ENCODE measurements around the gene SHE. TPM values are rescaled to one million over a fixed set of nuclear protein-coding genes. Genes with fewer than 3 reads are reported as not detected.

SHE gene
- total and polyA plus RNA-seq, 2 of the 8 experiments (the other 6 are each of a cell fraction or from before 2014, with no cell fraction given) = 0.44 to 0.45 TPM

- Histone ChIP-seq H3K79me2 (ENCODE audit: control insufficient read depth in 1 of 2, insufficient read depth in 2 of 2, low read length in 2 of 2) (no peaks in the 10 kb centered on the region), H3K4ac (replicated peaks; ENCODE audit: insufficient read length, low read depth, low read length) (no peak overlapping the region), H2AFZ (ENCODE audit: low read length) (no peak overlapping the region), H3K56ac (replicated peaks; ENCODE audit: insufficient read length, low read depth, low read length) (no peak overlapping the region), H4K91ac (replicated peaks; ENCODE audit: insufficient read length, low read length) (no peak overlapping the region), H3K27ac (ENCODE audit: low read depth, low read length) (no peak overlapping the region), H3K4me3 (ENCODE audit: extremely low read depth in 1 of 4, insufficient read depth in 2 of 4, low read depth in 3 of 4, low read length in 4 of 4) (no peak overlapping the region), H3K23me2 (ENCODE audit: low read depth, low read length) (no peaks in the 10 kb centered on the region), H3K9ac (replicated peaks in 1 of 4; ENCODE audit: extremely low read depth in 1 of 4, low read depth in 3 of 4, low read length in 3 of 4) (no peak overlapping the region), H3K4me2 (ENCODE audit: insufficient read depth in 1 of 2, low read depth in 2 of 2, low read length in 2 of 2) (no peak overlapping the region), H2AK5ac (ENCODE audit: low read depth, low read length) (no peak overlapping the region), H2BK5ac (ENCODE audit: low read depth, low read length) (0 out of 2 replicates have a peak overlapping the region, but pooled peaks have one; percentile 7), H3K27me3 (replicated peaks in 1 of 4; ENCODE audit: control insufficient read depth in 3 of 4, extremely low read depth in 1 of 4, insufficient read depth in 3 of 4, low read length in 3 of 4) (no peaks in the 10 kb centered on the region), H2BK12ac (ENCODE audit: low read depth, low read length) (no peak overlapping the region), H4K5ac (ENCODE audit: insufficient read length, low read depth, low read length) (no peak overlapping the region), H3K36me3 (ENCODE audit: control insufficient read depth in 2 of 4, insufficient read depth in 4 of 4, low read length in 3 of 4) (peaks cover 14 to 37% (median 23%) of the 10 kb centered on the region in 4 experiments), H3K9me3 (ENCODE audit: insufficient read depth in 2 of 2, low read depth in 1 of 2, low read length in 1 of 2) (no peaks in the 10 kb centered on the region), H3K18ac (ENCODE audit: extremely low read depth, low read length) (no peak overlapping the region), H2BK15ac (ENCODE audit: low read length) (no peak overlapping the region), H3K23ac (ENCODE audit: insufficient read length) (no peak overlapping the region), H2BK20ac (ENCODE audit: low read length) (no peak overlapping the region), H3K79me1 (ENCODE audit: low read depth, low read length) (no peaks in the 10 kb centered on the region), H4K8ac (ENCODE audit: extremely low read depth, insufficient read depth, low read length) (no peak overlapping the region), H2BK120ac (replicated peaks; ENCODE audit: low read depth, low read length) (no peak overlapping the region), H3K14ac (ENCODE audit: insufficient read length) (no peak overlapping the region), H3K4me1 (replicated peaks in 1 of 4; ENCODE audit: control insufficient read depth in 3 of 4, insufficient read depth in 4 of 4, low read length in 3 of 4) (no peaks in the 10 kb centered on the region), H4K20me1 (replicated peaks in 1 of 2; ENCODE audit: control insufficient read depth in 1 of 2, insufficient read depth in 2 of 2, low read length in 2 of 2) (peaks cover under 1 to 14% of the 10 kb centered on the region in 2 experiments)
- POLR2A ChIA-PET (ENCODE audit: partially characterized antibody) = interaction anchor here (0.9 to 1.0 kb wide), 2 partner anchors 10 to 13 kb away, joined by 3 read pairs; no protein-coding TSS in a partner anchor
- DNase-seq (ENCODE audit: low read depth in 1 of 2, low spot score in 2 of 2) = no peak
- TF ChIP-seq POLR2A (IDR thresholded peaks at IDR 0.05; ENCODE audit: control extremely low read depth in 1 of 2, low read depth in 2 of 2, low read length in 2 of 2) = no peak
- no peak for TF ChIP-seq YY1 (IDR thresholded peaks at IDR 0.05; ENCODE audit: low read depth, low read length)
- FAIRE-seq = no peak
- WGBS, 2 experiments (ENCODE audit: extremely low coverage in 1 of 2, insufficient coverage in 1 of 2, insufficient read length in 1 of 2, insufficient replicate concordance in 2 of 2, low coverage in 1 of 2, low lambda C conversion rate in 2 of 2, missing lambda C conversion rate in 1 of 2) = 82% methylated on average over 11 of the region's 11 CpGs; no CpG with 5 or more reads in 1 of the 2 experiments
- CTCF ChIA-PET (ENCODE audit: partially characterized antibody) = interaction anchor here (0.6 to 5.7 kb wide), 65 partner anchors 9 to 436 kb away, joined by 3 to 117 read pairs (median 4); partner anchors contain the start of genes CHRNB2, FLAD1 and PBXIP1
These were observed 45.0 kb upstream of the SHE start for GRCh38 chr1:154547105-154547732.

All from H1 (cell line).